ENCODE results near the gene TAS2R50. TPM values are rescaled to one million over a fixed set of nuclear protein-coding genes. Genes with fewer than 3 reads are reported as not detected.

TAS2R50 gene
- total RNA-seq, 2 donors from 2014 or later, result 0.84 to 1.7 TPM

DNA sequence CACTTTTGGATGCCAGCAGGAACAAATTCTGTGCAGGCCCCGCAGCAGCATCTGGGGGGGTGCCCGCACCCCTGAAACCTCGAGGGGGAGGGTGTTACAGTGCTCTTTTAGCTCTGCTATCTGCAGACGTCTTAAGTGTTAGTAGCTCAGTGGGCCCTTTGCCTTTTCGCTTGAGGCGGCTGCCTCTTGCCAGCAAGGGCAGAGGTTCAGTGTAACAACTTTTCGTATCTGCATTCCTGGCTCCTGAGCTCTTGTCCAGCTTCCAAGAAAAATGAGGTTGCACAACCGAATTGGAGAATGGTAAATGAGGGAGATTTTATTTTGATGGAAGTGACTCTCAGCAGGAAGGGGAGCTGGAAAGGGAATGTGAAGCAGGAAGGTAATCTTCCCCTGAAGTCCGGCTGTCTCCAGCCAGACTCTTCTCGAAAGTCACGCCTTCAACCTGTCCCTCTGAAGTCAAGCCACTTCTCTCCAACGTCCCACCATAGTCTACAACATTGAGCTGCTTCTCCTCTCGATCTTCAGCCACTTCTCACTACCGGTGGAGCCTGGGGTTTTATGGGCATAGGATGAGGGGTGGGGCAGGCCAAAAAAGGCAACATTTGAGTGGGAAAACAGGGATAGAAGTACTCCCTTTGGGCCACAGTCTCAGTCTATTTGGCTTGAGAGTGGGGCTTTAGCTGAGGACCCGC is 17.8 kb downstream of the TAS2R50 start:
- H3K9me3 Mint-ChIP-seq, result no peaks in the 10 kb centered on the region
- no peaks in the 10 kb centered on the region for H3K4me1 Mint-ChIP-seq
- ATAC-seq (replicated peaks), result no peak
- H3K27ac Mint-ChIP-seq, result no peak overlapping the region
- H3K4me3 Mint-ChIP-seq, result no peak overlapping the region
- no peaks in the 10 kb centered on the region for H3K27me3 Mint-ChIP-seq
- no peaks in the 10 kb centered on the region for H3K36me3 Mint-ChIP-seq (ENCODE audit: low read depth)

DNA sequence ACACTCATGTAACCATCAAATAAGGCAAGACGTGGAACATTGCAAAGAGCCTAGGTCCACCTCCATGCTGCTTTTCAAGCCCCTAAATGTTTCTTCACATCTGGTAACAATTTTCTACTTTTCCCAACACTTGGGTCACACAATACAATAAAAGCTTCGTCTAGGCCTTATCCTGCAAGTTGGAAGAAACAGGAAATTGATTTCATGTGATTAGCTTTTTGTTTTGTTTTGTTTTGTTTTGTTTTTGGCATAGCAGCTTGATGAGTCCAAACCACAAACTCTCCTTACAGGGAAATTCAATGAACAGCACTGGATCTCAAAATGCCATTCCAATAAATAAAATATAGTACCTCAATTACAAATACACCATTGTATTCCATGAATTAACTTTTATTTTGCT is 19.3 kb downstream of the TAS2R50 start:
- no peaks in the 10 kb centered on the region for H3K4me1 Mint-ChIP-seq
- H3K36me3 Mint-ChIP-seq (ENCODE audit: low read depth), result no peaks in the 10 kb centered on the region
- H3K27ac Mint-ChIP-seq, result no peak overlapping the region
- H3K27me3 Mint-ChIP-seq, result no peaks in the 10 kb centered on the region
- no peak overlapping the region for H3K4me3 Mint-ChIP-seq
- ATAC-seq (replicated peaks), result no peak
- no peaks in the 10 kb centered on the region for H3K9me3 Mint-ChIP-seq

- Mint-ChIP-seq H3K27ac (no peak overlapping the region), H3K36me3 (ENCODE audit: low read depth) (no peaks in the 10 kb centered on the region), H3K27me3 (no peaks in the 10 kb centered on the region), H3K4me1 (peaks cover 6% of the 10 kb centered on the region), H3K9me3 (no peaks in the 10 kb centered on the region), H3K4me3 (no peak overlapping the region)
- ATAC-seq (replicated peaks), result no peak
These were observed 20.4 kb downstream of the TAS2R50 start for GRCh38 chr12:10966314-10966713.

DNA sequence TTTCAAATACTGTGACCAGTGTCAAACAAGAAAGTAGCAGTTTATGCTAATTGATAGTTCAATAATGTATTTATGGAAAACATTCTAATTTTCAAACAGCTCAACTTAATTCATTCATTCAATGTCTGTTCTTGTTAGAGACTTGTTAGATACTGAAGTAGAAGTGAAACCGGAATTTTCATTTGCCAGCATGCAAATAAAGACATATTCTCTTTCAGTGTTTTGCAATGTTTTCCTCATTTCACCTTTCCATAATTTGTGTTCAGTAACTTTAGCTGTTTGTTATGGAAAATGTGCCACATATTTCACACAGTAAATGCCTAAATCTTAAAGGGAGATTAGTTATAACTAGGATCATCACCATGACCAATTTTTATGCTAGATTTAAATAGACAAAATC is 21.2 kb downstream of the TAS2R50 start:
- H3K9me3 Mint-ChIP-seq, result no peaks in the 10 kb centered on the region

DNA sequence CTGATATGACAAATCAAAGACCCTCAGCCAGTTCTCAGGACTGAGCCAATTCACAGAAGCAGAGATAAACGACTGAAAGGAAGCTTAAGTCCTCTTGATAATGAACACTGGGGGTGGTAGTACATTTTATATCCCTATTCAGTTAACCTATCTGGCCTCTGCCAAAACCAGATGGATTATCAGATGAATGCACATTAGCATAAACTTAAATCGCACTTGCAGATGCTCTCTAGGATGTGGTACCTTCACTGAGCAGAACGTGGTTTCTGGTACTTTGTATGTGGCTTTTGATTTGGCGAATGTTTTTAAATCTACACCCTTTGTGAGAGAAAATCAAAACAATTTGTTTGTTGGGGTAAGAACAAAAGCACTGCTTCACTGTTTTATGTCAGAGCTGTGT is 26.5 kb downstream of the TAS2R50 start:
- Mint-ChIP-seq H3K4me3 (no peak overlapping the region), H3K27me3 (no peaks in the 10 kb centered on the region), H3K4me1 (peaks cover 34% of the 10 kb centered on the region), H3K36me3 (ENCODE audit: low read depth) (peaks cover 6% of the 10 kb centered on the region), H3K9me3 (peaks cover 3% of the 10 kb centered on the region), H3K27ac (peak overlapping the region; percentile 0)
- ATAC-seq (replicated peaks), result no peak

More for the DNA sequence above, 21.2 kb downstream of the TAS2R50 start:
- H3K4me3 Mint-ChIP-seq, result no peak overlapping the region
- no peaks in the 10 kb centered on the region for H3K36me3 Mint-ChIP-seq (ENCODE audit: low read depth)
- no peak for ATAC-seq (replicated peaks)
- no peak overlapping the region for H3K27ac Mint-ChIP-seq
- H3K27me3 Mint-ChIP-seq, result no peaks in the 10 kb centered on the region
- H3K4me1 Mint-ChIP-seq, result peaks cover 12% of the 10 kb centered on the region

DNA sequence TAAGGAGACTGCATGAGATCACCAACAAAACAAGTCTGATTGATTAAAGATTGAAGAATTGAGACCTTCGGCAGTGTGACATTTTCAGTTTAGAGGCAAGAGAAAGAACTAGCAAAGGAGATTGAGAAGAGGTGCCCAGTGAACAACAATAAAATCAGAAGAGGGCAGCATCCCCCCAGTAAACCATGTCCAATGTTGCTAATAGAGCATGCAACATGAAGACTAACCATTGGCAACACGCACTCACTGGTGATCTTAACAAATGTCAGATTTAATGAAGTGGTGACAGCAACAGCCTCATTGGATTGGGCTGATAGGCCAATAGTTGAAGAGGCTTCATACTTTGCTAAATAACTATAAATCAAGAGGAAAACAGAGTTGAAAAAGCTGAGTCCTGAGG is 26.9 kb downstream of the TAS2R50 start:
- peaks cover 4% of the 10 kb centered on the region for H3K9me3 Mint-ChIP-seq
- no peak for ATAC-seq (replicated peaks)
- peak overlapping the region; percentile 0 for H3K27ac Mint-ChIP-seq
- no peaks in the 10 kb centered on the region for H3K27me3 Mint-ChIP-seq
- peaks cover 34% of the 10 kb centered on the region for H3K4me1 Mint-ChIP-seq
- H3K36me3 Mint-ChIP-seq (ENCODE audit: low read depth), result peaks cover 6% of the 10 kb centered on the region
- H3K4me3 Mint-ChIP-seq, result no peak overlapping the region

GRCh38 chr12:10957741-10958140 is 29.0 kb downstream of the TAS2R50 start:
- ATAC-seq (replicated peaks), result no peak
- Mint-ChIP-seq H3K27me3 (no peaks in the 10 kb centered on the region), H3K36me3 (ENCODE audit: low read depth) (peaks cover 6% of the 10 kb centered on the region), H3K27ac (no peak overlapping the region), H3K4me1 (peaks cover 38% of the 10 kb centered on the region), H3K9me3 (peaks cover 4% of the 10 kb centered on the region), H3K4me3 (no peak overlapping the region)

GRCh38 chr12:10956085-10956484 is 30.6 kb downstream of the TAS2R50 start:
- no peaks in the 10 kb centered on the region for H3K27me3 Mint-ChIP-seq
- H3K4me3 Mint-ChIP-seq, result no peak overlapping the region
- no peak for ATAC-seq (replicated peaks)
- peaks cover 4% of the 10 kb centered on the region for H3K9me3 Mint-ChIP-seq
- no peak overlapping the region for H3K27ac Mint-ChIP-seq
- H3K4me1 Mint-ChIP-seq, result peaks cover 30% of the 10 kb centered on the region
- H3K36me3 Mint-ChIP-seq (ENCODE audit: low read depth), result peaks cover 8% of the 10 kb centered on the region

- H3K36me3 Mint-ChIP-seq (ENCODE audit: low read depth), result peaks cover 5% of the 10 kb centered on the region
- H3K9me3 Mint-ChIP-seq, result peaks cover 8% of the 10 kb centered on the region
- H3K27ac Mint-ChIP-seq, result no peak overlapping the region
- peaks cover 17% of the 10 kb centered on the region for H3K4me1 Mint-ChIP-seq
- no peak overlapping the region for H3K4me3 Mint-ChIP-seq
- ATAC-seq (replicated peaks), result no peak
- no peaks in the 10 kb centered on the region for H3K27me3 Mint-ChIP-seq
These were observed 34.1 kb downstream of the TAS2R50 start for GRCh38 chr12:10952645-10953044.

DNA sequence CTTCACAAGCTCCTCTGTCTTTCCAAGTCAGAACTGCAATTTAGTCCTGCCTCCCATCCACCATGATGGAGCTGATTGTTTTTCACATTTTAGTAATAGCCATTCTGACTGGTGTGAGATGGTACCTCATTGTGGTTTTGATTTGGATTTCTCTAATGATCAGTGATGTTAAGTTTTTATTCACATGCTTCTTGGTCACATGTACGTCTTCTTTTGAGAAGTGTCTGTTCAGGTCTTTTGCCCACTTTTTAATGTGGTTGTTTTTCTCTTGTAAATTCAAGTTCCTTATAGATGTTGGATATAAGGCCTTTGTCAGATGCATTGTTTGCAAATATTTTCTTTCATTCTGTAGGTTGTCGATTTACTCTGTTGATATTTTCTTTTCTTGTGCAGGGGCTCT is 43.5 kb downstream of the TAS2R50 start:
- Mint-ChIP-seq H3K9me3 (no peaks in the 10 kb centered on the region), H3K36me3 (ENCODE audit: low read depth) (no peaks in the 10 kb centered on the region), H3K27me3 (no peaks in the 10 kb centered on the region), H3K4me1 (peaks cover 12% of the 10 kb centered on the region), H3K4me3 (no peak overlapping the region), H3K27ac (peak overlapping the region; percentile 30)
- no peak for ATAC-seq (replicated peaks)

DNA sequence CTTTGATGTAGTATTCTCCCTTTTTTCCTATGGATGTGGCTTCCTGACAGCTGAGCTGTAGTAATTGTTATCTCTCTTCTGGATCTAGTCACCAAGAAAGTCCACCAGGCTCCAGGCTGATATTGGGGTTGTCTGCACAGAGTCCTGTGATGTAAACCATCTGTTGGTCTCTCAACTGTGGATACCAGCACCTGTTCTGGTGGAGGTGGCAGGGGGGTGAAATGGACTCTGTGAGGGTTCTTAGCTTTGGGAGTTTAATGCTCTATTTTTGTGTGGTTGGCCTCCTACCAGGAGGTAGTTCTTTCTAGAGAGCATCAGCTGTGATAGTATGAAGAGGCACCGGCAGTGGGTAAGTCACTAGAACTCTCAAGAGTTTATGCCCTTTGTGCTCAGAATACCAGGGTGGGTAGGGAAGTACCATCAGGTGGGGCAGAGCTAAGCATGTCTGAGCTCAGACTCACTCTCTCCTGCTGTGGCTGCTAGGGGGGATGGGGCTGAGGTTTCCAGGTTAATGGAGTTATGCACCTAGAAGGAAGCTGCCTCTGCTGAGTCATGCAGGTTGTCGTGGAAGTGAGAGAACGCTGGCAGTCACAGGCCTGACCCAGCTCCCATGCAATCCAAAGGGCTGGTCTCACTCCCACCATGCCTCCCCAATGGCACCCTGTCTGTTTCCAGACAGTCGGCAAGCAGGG is 44.6 kb downstream of the TAS2R50 start:
- Mint-ChIP-seq H3K4me3 (no peak overlapping the region), H3K27me3 (no peaks in the 10 kb centered on the region), H3K36me3 (ENCODE audit: low read depth) (no peaks in the 10 kb centered on the region), H3K4me1 (peaks cover 12% of the 10 kb centered on the region), H3K27ac (no peak overlapping the region), H3K9me3 (no peaks in the 10 kb centered on the region)
- no peak for ATAC-seq (replicated peaks)

GRCh38 chr12:10941369-10941768 is 45.3 kb downstream of the TAS2R50 start:
- H3K36me3 Mint-ChIP-seq (ENCODE audit: low read depth), result no peaks in the 10 kb centered on the region
- no peak overlapping the region for H3K27ac Mint-ChIP-seq
- H3K9me3 Mint-ChIP-seq, result no peaks in the 10 kb centered on the region
- no peak for ATAC-seq (replicated peaks)
- H3K4me3 Mint-ChIP-seq, result no peak overlapping the region
- H3K27me3 Mint-ChIP-seq, result no peaks in the 10 kb centered on the region
- H3K4me1 Mint-ChIP-seq, result peaks cover 12% of the 10 kb centered on the region

- no peak overlapping the region for H3K4me3 Mint-ChIP-seq
- no peak for ATAC-seq (replicated peaks)
- H3K36me3 Mint-ChIP-seq (ENCODE audit: low read depth), result no peaks in the 10 kb centered on the region
- peaks cover 12% of the 10 kb centered on the region for H3K4me1 Mint-ChIP-seq
- no peak overlapping the region for H3K27ac Mint-ChIP-seq
- H3K9me3 Mint-ChIP-seq, result no peaks in the 10 kb centered on the region
- no peaks in the 10 kb centered on the region for H3K27me3 Mint-ChIP-seq
These were observed 46.3 kb downstream of the TAS2R50 start for GRCh38 chr12:10940389-10940788.

GRCh38 chr12:10939163-10939562 is 47.5 kb downstream of the TAS2R50 start, which contains the start of gene TAS2R14:
TAS2R14 (minus strand) TSS chr12:10939263; CDS start chr12:10939207, 56 bp downstream.
- Mint-ChIP-seq H3K27me3 (no peaks in the 10 kb centered on the region), H3K9me3 (no peaks in the 10 kb centered on the region)

GRCh38 chr12:10936506-10936905 is 50.2 kb downstream of the TAS2R50 start:
- Mint-ChIP-seq H3K27me3 (no peaks in the 10 kb centered on the region), H3K9me3 (no peaks in the 10 kb centered on the region), H3K36me3 (ENCODE audit: low read depth) (no peaks in the 10 kb centered on the region), H3K4me1 (no peaks in the 10 kb centered on the region), H3K4me3 (no peak overlapping the region), H3K27ac (no peak overlapping the region)
- no peak for ATAC-seq (replicated peaks)

More at GRCh38 chr12:10939163-10939562, 47.5 kb downstream of the TAS2R50 start, which contains the start of gene TAS2R14:
- Mint-ChIP-seq H3K27ac (no peak within 1 kb of the TSS), H3K36me3 (ENCODE audit: low read depth) (no peaks in the 10 kb centered on the region), H3K4me1 (peaks cover 12% of the 10 kb centered on the region), H3K4me3 (no peak within 1 kb of the TSS)
- ATAC-seq (replicated peaks), result no peak
